SU-DHL-6 (cell line): ENCODE data around the gene BDKRB2.

Experiments
- EZH2phosphoT487 ChIP-seq: fragments of 200-600 bp; sonication (generic), shearing (Covaris generic); conservative IDR thresholded peaks from 2 replicates; pipeline ENCODE4 v1.6.1; 2018; ENCODE audit warnings: mild to moderate bottlenecking, antibody characterized with exemption, low read length, moderate library complexity, mixed read lengths
- TF ChIP-seq, protein P1 (sequence below): fragments of 200-600 bp; sonication (generic); IDR thresholded peaks from one replicate; pipeline ENCODE4 v1.5.1; 2017; ENCODE audit warnings: antibody characterized with exemption, mild to moderate bottlenecking, low read length, moderate library complexity; ENCODE audit not compliant: insufficient read depth, poor library complexity, severe bottlenecking

DNA sequence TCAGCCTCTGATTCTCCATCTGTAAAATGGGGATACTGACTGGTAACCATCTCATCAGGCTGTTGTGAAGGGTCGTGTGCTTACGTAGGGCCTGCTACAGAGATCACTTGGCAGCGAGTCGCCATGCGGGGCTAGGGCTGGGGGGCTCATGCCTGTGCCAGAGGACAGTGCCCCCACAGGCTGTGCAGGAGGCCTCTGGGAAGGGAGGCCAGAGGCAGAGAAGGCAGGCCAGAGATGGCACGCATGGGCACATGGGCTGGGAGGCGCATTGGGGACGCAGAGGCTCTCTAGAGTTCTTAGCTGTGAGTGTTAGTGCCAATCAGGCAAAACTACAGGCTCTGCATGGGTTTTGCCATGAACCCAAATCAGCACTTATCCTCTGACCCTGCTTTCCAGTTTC, 3.5 kb upstream of the BDKRB2 start:
- TF ChIP-seq, protein P1, sequence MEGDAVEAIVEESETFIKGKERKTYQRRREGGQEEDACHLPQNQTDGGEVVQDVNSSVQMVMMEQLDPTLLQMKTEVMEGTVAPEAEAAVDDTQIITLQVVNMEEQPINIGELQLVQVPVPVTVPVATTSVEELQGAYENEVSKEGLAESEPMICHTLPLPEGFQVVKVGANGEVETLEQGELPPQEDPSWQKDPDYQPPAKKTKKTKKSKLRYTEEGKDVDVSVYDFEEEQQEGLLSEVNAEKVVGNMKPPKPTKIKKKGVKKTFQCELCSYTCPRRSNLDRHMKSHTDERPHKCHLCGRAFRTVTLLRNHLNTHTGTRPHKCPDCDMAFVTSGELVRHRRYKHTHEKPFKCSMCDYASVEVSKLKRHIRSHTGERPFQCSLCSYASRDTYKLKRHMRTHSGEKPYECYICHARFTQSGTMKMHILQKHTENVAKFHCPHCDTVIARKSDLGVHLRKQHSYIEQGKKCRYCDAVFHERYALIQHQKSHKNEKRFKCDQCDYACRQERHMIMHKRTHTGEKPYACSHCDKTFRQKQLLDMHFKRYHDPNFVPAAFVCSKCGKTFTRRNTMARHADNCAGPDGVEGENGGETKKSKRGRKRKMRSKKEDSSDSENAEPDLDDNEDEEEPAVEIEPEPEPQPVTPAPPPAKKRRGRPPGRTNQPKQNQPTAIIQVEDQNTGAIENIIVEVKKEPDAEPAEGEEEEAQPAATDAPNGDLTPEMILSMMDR: no peak
- no peak for TF ChIP-seq EZH2phosphoT487
